Stimulated activated CD4-positive, alpha-beta T cell treated with anti-CD3 and anti-CD28 coated beads, Interleukin-12 subunit alpha, Interleukin-12 subunit beta, amount 100 ng/mL, for 4 hours (primary cell): ENCODE data around the gene EIPR1.
"Not testable (repeated sequence)": the region's sequence is repeated elsewhere in the genome, so short reads cannot be mapped to it uniquely, and the experiment has no call there.

Experiments
- DNase-seq: peaks from one replicate; pipeline ENCODE4 v3.0.0-alpha.2; 2020

Gene EIPR1

GRCh38 chr2:3187467-3187866, 190.2 kb downstream of the EIPR1 start:
- DNase-seq = no peak

DNA sequence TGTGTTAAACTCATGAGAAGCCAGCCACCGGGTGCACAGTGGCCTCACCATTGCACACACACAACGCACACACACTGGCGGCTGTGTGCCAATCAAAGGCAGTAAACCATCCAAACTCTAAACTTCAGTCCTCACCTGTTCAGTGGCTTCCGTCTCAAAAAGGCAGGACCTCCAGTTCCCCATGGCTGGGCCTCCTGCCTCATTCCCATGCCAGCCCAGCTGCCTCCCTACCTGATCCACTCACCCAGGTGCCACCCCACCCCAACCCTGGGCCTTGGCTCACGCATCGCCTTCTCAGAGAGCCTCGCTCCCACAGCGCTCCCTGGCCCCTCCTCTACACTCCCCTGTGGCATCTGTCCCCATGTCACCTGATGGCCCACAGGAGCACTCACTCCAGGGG, 190.9 kb downstream of the EIPR1 start:
- no peak for DNase-seq

- no peak for DNase-seq
Observed at GRCh38 chr2:3185910-3186309, 191.7 kb downstream of the EIPR1 start.

DNA sequence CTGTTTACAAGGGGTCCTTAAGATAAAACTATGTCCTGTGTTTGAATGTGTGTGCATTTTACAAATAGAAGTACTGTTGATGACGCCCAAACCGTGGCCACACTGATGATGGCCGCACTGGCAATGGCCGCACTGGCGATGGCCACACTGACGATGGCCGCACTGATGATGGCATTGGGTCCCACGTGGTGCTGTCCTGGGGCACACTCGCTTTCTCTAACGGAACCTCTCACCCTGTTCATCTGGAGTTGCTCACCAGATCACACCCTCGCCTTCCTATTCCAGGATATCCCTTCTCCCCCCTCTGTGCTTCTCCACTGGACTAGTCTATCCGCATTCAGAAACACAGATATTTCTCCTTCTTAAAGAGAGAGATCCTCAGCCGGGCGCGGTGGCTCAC, 192.4 kb downstream of the EIPR1 start:
- no peak for DNase-seq

GRCh38 chr2:3184167-3184566, 193.5 kb downstream of the EIPR1 start:
- DNase-seq = no peak

- no peak for DNase-seq
Observed at GRCh38 chr2:3183766-3184165, 193.9 kb downstream of the EIPR1 start.

DNA sequence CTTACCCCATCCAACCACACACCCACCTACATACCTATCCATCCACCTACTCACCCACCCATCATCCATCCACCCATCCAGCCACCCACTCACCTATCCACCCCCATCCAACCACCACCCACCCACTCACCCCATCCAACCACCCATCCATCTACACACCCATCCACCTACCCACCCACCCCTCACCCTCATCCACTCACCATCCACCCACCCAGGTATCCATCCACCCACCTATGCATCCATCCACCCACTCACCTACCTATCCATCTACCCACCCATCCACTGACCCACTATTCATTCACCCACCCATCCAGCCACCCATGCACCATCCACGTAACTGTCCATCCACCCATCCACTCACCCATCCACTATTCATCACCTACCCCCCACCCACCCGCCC, 194.8 kb downstream of the EIPR1 start:
- no peak for DNase-seq

DNA sequence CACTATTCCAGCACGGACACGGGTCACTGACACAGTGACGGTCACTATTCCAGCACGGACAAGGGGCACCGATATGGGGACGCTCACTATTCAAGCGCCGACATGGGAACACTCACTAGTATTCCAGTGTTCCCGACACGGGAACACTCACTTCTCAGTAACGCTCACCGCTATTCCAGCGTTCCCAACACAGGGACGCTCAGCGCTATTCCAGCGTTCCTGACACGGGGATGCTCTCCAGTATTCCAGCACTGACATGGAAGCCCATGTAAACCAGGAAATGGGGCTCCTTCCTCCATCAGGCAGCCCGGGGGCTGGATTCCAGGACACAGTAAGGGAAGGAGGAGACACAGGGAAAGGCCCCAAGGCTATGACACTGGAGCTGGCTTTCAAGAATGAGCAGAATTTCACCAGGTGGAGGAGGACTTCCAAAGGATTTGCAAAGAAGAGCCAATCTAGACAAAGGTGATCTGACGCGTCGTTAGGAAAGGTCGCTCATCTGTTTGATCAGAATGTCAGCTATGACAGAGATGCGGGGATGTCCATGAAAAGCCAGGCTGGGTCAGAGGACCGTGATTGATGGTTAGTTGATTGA, 196.1 kb downstream of the EIPR1 start:
- DNase-seq = no peak

GRCh38 chr2:3180909-3181221, 196.8 kb downstream of the EIPR1 start:
- DNase-seq = not testable (repeated sequence)

DNA sequence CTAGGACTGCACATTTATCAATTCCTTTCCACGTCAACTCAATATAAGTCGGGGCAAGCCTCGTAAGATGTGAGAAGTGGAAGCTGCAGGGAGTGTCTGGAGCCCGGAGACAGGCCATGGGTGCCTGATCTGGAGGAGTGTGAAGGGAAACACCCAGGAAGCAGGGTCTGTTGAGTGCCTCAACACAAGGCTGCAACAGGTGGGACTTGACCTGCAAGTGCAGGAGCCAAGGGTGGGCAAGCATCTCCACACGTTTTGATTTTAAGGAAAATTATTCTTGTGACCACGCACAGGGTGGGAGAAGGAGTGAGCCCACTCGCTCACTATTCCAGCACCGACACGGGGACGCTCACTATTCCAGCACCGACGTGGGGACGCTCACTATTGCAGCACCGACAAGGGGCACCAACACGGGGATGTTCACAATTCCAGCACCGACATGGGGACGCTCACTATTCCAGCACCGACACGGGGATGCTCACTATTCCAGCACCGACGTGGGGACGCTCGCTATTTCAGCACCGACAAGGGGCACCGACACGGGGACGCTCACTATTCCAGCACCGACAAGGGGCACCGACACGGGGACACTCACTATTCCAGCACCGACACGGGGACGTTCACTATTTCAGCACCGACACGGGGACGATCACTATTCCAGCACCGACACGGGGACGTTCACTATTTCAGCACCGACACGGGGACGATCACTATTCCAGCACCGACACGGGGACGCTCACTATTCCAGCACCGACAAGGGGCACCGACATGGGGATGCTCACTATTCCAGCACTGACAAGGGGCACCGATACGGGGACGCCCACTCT, 197.3 kb downstream of the EIPR1 start:
- no peak for DNase-seq

DNA sequence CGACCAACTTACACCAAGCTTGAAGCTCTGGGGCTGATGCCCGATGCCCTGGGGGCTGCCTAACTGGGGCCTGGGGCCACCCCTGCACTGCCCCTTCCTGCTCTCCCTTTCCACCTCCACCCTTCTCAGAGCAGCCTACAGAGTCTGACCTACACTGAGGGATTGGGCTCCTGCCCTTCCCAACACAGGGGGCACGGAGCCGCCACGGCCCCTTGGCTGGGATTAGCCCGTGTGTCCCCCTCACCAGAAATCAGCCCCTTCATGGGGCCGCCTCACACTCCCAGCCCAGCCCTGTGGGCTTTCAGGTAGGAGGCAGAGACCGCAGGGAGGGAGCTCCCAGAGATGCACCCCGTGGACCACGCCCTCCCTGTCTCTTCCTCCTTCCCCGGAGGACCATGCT, 198.0 kb downstream of the EIPR1 start:
- DNase-seq = no peak

DNA sequence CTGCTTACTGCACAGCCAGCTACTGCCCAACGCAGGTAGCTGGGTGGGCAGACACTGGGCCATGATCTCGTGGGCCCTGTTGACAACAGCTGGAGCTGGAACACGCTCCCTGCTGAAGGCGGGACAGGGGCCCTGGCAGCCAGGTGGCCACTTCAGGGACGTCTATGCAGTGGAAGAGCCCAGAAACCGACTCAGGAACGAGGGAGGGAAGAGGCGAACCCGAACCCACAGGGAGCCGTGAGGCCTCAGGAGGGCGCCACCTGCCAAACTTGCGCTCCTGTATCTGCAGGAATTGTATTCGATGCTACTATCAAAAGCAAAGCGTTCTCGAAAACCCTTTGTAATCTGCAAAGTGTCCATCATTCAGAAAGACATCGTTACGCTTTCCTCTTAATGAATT, 198.4 kb downstream of the EIPR1 start:
- DNase-seq = peak; percentile 13

DNA sequence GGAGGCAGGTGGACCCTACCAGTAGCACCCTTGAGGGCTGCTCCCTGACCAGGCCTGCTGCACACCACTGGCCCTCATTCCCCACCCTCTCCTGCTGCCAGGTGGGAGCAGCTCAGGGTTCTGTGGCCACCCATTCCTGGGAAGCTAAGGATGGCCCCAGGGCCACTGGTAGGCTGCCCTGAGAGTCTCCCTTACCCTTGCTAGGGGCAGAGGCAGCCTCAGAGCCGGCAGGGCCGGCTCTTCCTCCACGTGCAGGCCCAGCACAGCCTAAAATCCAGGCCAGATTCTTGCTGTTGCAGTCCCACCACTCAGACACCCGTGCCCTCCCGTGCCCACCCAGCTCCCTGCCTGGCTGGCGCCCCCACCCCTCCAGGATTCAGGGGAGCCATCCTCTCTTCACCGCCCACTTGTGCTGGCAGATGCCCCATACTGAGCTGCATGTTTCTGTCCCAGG, 199.0 kb downstream of the EIPR1 start:
- no peak for DNase-seq

DNA sequence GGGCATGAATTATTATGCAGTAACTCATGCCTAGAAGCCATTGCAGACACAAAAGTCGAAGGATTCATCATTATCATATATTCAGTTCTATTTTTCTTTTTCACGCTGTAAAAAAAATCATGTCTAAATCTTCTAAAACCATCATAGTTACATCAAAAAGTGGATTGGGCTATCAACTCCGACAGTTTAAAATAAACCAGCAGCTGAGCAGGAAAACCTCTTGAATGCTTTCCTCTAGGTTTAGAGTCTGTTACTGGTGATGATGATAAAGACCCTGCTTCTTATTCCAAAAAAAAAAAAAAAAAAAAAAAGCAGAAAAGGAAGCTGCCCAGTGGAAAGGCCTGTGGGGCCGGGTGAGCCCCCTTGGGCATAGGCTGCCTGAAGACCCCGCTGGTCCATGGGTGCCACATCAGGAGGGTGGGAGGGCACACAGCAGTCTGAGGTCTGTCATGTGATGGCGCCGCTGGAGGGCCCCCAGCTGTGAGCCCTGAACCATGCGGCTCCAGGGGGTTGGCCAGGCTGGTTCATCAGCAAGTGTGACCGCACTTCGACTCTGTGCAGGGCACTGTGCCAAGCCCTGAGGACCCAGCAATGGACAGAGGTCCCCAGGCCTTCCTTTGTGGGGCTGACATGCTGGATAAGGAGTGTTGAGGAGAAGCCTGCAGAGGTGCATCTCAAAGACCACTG, 199.6 kb downstream of the EIPR1 start:
- no peak for DNase-seq

- no peak for DNase-seq
Observed at GRCh38 chr2:3176869-3177255, 200.8 kb downstream of the EIPR1 start.

GRCh38 chr2:3176071-3176868, 201.3 kb downstream of the EIPR1 start:
- DNase-seq = no peak

- DNase-seq = no peak
Observed at GRCh38 chr2:3175568-3175955, 202.1 kb downstream of the EIPR1 start.

DNA sequence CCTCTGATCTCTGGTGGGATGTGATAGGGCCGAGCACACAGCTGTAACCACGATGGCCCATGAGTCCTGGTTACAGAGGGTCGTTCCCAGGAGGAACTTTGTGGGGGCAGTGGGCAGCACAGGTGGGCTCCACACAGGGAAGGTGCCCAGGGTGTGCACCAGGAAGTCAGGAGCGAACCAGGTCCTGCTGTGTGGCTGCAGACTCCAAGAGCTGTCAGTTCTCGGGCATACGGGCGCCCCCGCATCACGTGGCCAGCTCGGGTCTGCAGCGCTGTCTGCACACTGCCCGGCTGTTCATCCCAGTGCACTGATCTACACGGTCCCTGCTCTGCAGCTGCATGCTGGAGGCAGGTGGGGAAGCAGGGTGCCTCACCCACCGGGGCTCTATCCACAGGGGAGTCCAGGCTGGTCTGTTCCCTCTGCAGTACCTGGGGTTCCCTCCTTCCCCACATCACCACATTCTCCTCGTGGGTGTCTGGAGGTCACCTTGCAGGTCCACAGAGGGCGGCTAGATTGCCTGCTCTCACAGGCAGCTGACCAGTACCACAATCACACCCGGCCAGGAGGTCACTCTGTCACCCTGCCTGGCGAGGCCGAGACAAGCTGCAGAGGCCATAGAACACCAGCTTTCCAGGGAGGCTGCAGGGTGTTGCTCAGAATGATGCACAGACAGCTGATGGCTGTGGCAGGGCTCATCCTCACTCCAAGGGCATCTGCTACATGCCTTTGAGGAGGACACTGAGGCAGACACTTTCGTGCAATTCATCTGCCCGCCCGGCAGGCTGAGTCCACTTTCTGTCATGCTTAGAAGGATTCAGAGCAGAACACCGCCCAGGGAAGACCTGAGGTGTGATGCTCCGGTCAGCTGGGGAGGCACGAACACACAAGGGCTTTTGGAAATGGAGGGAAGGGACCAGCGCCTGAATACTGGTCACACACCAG, 202.7 kb downstream of the EIPR1 start:
- no peak for DNase-seq

GRCh38 chr2:3173031-3173430, 204.6 kb downstream of the EIPR1 start:
- no peak for DNase-seq

- no peak for DNase-seq
Observed at GRCh38 chr2:3172265-3172935, 205.2 kb downstream of the EIPR1 start.

DNA sequence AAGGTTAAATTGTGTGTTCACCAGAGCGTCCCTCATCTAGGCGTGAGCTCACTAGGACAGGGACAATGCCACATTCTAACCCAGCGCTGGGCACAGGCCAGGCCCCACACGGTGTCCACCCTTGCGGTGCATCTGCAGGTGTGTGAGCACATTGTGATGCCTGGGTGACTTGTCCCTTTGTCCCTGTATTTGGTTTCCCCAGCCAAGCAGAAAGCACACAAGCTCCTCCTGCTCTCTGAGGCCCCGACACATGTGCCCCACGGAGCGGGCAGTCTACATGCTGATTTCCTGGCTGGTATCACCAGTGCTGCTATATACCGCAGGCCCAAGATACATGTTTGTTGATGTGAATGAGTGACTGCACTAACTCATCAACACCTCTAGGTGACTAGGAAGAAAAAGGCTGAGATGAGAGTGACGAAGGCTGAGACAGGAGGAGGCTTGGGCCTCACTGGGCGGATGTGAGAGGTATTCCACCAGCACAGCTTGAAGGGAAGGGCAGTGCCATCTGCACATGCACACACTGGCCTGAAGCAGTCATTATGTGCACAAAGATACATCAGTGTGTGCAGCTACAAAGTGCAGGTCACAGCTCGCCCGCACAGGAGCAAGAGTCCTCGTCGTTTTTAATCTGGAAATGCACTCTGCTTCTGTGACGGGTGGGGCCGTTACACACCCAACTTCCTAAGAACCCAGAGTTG, 205.9 kb downstream of the EIPR1 start:
- no peak for DNase-seq
